WTC11 (cell line): ENCODE measurements around the gene COL4A2. TPM values are rescaled to one million over a fixed set of nuclear protein-coding genes. Genes with fewer than 3 reads are reported as not detected.

Experiments used
- ATAC-seq: fragments of 200-7000 bp; cut with Tn5 transposase; 2 replicates; pipeline ENCODE4 v1.10.0; 2021; ENCODE audit warnings: mild to moderate bottlenecking, moderate library complexity
- CTCF ChIA-PET: fragments of 300-600 bp; sonication (Branson Sonifier 250); formaldehyde crosslinking; loops from one replicate; lab custom pipeline; 2021; ENCODE audit warnings: antibody characterized with exemption; lab: Charles Lee
- POLR2A ChIA-PET: fragments of 350-600 bp; sonication (Branson Sonifier 250); formaldehyde crosslinking; loops from one replicate; lab custom pipeline; 2021; ENCODE audit warnings: antibody characterized with exemption; lab: Charles Lee
- DNase-seq: peaks from one replicate; pipeline ENCODE4 v3.0.0; 2021; ENCODE audit warnings: low spot score
- H3K27ac Mint-ChIP-seq: 2 replicates; pipeline ENCODE4 v1.8.0; 2021; ENCODE audit warnings: mixed read lengths
- H3K27me3 Mint-ChIP-seq: 2 replicates; pipeline ENCODE4 v1.8.0; 2021; ENCODE audit warnings: low read depth, mild to moderate bottlenecking, moderate library complexity, mixed read lengths
- H3K36me3 Mint-ChIP-seq: 2 replicates; pipeline ENCODE4 v1.8.0; 2021; ENCODE audit warnings: mixed read lengths
- H3K4me1 Mint-ChIP-seq: 2 replicates; pipeline ENCODE4 v1.8.0; 2022; ENCODE audit warnings: mixed read lengths
- H3K4me3 Mint-ChIP-seq: 2 replicates; pipeline ENCODE4 v1.8.0; 2021; ENCODE audit warnings: mild to moderate bottlenecking, moderate library complexity, mixed read lengths
- H3K9me3 Mint-ChIP-seq: 2 replicates; pipeline ENCODE4 v1.8.0; 2021; ENCODE audit warnings: mixed read lengths
- ATF6 ChIP-seq: sonication (generic); formaldehyde crosslinking; IDR thresholded peaks from 2 replicates; pipeline ENCODE4 v1.8.1; 2023; ENCODE audit warnings: mild to moderate bottlenecking, missing genetic modification reagents
- FOXP4 ChIP-seq: sonication (generic); formaldehyde crosslinking; IDR thresholded peaks from 2 replicates; pipeline ENCODE4 v1.8.0; 2022; ENCODE audit warnings: mild to moderate bottlenecking, missing genetic modification reagents
- IRF1 ChIP-seq: sonication (generic); formaldehyde crosslinking; IDR thresholded peaks from 2 replicates; pipeline ENCODE4 v1.8.0; 2023; ENCODE audit warnings: missing genetic modification reagents
- JUN ChIP-seq: sonication (generic); formaldehyde crosslinking; IDR thresholded peaks from 2 replicates; pipeline ENCODE4 v1.8.0; 2023; ENCODE audit warnings: mild to moderate bottlenecking, missing genetic modification reagents
- NR1H2 ChIP-seq: sonication (generic); formaldehyde crosslinking; IDR thresholded peaks from 2 replicates; pipeline ENCODE4 v1.9.0; 2021; ENCODE audit warnings: mild to moderate bottlenecking, moderate library complexity, missing genetic modification reagents
- NR2C2 ChIP-seq: sonication (generic); formaldehyde crosslinking; IDR thresholded peaks from 2 replicates; pipeline ENCODE4 v1.8.0; 2022; ENCODE audit warnings: mild to moderate bottlenecking, missing genetic modification reagents
- RORB ChIP-seq: fragments of 250-450 bp; sonication (Bioruptor Pico); IDR thresholded peaks from 2 replicates; pipeline ENCODE4 v1.9.0; 2021; ENCODE audit warnings: mild to moderate bottlenecking
- SP1 ChIP-seq: sonication (generic); formaldehyde crosslinking; conservative IDR thresholded peaks from 2 replicates; pipeline ENCODE4 v1.8.1; 2022; ENCODE audit warnings: missing genetic modification reagents
- USF2 ChIP-seq: sonication (generic); formaldehyde crosslinking; IDR thresholded peaks from 2 replicates; pipeline ENCODE4 v1.8.1; 2023; ENCODE audit warnings: mild to moderate bottlenecking, missing genetic modification reagents, moderate library complexity
- ZNF138 ChIP-seq: sonication (generic); formaldehyde crosslinking; conservative IDR thresholded peaks from 2 replicates; pipeline ENCODE4 v1.8.1; 2022; ENCODE audit warnings: mild to moderate bottlenecking, moderate library complexity, missing genetic modification reagents
- ZNF317 ChIP-seq: sonication (generic); formaldehyde crosslinking; IDR thresholded peaks from 2 replicates; pipeline ENCODE4 v1.8.1; 2023; ENCODE audit warnings: low read depth, mild to moderate bottlenecking, moderate library complexity, missing genetic modification reagents, borderline replicate concordance
- ZNF671 ChIP-seq: fragments of 250-450 bp; sonication (Bioruptor Pico); IDR thresholded peaks from 2 replicates; pipeline ENCODE4 v1.8.0; 2021; ENCODE audit warnings: mild to moderate bottlenecking
- total RNA-seq: library from RNA; stranded (reverse); gene quantifications from 3 replicates; pipeline ENCODE4 v1.2.3, GENCODE V29; 2021
- TF ChIP-seq, protein P1 (sequence below): sonication (generic); formaldehyde crosslinking; IDR thresholded peaks from 2 replicates; pipeline ENCODE4 v1.8.0; 2023; ENCODE audit warnings: mild to moderate bottlenecking, missing genetic modification reagents
- TF ChIP-seq, protein P2 (sequence below): sonication (generic); formaldehyde crosslinking; conservative IDR thresholded peaks from 2 replicates; pipeline ENCODE4 v1.8.1; 2023; ENCODE audit warnings: mild to moderate bottlenecking, low read depth, missing genetic modification reagents, moderate library complexity
- TF ChIP-seq, protein P3 (sequence below): sonication (generic); formaldehyde crosslinking; IDR thresholded peaks from 2 replicates; pipeline ENCODE4 v1.8.1; 2022; ENCODE audit warnings: low read depth, mild to moderate bottlenecking, moderate library complexity, missing genetic modification reagents, borderline replicate concordance
- TF ChIP-seq, protein P4 (sequence below): fragments of 250-450 bp; sonication (Bioruptor Pico); IDR thresholded peaks from 2 replicates; pipeline ENCODE4 v2.1.2; 2022; ENCODE audit warnings: mild to moderate bottlenecking, moderate library complexity

The COL4A2 gene
- total RNA-seq, 1 experiment from 2014 or later, result 109 TPM

- TF ChIP-seq FOXP4 (CRISPR knock-in tag) (no peak), NR2C2 (CRISPR knock-in tag) (no peak), USF2 (no peak), ATF6 (CRISPR knock-in tag) (no peak), SP1 (CRISPR knock-in tag) (no peak), ZNF317 (no peak), RORB (CRISPR knock-in tag) (no peak), IRF1 (CRISPR knock-in tag) (no peak)
- TF ChIP-seq, protein P1, sequence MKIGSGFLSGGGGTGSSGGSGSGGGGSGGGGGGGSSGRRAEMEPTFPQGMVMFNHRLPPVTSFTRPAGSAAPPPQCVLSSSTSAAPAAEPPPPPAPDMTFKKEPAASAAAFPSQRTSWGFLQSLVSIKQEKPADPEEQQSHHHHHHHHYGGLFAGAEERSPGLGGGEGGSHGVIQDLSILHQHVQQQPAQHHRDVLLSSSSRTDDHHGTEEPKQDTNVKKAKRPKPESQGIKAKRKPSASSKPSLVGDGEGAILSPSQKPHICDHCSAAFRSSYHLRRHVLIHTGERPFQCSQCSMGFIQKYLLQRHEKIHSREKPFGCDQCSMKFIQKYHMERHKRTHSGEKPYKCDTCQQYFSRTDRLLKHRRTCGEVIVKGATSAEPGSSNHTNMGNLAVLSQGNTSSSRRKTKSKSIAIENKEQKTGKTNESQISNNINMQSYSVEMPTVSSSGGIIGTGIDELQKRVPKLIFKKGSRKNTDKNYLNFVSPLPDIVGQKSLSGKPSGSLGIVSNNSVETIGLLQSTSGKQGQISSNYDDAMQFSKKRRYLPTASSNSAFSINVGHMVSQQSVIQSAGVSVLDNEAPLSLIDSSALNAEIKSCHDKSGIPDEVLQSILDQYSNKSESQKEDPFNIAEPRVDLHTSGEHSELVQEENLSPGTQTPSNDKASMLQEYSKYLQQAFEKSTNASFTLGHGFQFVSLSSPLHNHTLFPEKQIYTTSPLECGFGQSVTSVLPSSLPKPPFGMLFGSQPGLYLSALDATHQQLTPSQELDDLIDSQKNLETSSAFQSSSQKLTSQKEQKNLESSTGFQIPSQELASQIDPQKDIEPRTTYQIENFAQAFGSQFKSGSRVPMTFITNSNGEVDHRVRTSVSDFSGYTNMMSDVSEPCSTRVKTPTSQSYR (CRISPR knock-in tag), result no peak
- TF ChIP-seq, protein P2, sequence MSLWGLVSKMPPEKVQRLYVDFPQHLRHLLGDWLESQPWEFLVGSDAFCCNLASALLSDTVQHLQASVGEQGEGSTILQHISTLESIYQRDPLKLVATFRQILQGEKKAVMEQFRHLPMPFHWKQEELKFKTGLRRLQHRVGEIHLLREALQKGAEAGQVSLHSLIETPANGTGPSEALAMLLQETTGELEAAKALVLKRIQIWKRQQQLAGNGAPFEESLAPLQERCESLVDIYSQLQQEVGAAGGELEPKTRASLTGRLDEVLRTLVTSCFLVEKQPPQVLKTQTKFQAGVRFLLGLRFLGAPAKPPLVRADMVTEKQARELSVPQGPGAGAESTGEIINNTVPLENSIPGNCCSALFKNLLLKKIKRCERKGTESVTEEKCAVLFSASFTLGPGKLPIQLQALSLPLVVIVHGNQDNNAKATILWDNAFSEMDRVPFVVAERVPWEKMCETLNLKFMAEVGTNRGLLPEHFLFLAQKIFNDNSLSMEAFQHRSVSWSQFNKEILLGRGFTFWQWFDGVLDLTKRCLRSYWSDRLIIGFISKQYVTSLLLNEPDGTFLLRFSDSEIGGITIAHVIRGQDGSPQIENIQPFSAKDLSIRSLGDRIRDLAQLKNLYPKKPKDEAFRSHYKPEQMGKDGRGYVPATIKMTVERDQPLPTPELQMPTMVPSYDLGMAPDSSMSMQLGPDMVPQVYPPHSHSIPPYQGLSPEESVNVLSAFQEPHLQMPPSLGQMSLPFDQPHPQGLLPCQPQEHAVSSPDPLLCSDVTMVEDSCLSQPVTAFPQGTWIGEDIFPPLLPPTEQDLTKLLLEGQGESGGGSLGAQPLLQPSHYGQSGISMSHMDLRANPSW (CRISPR knock-in tag), result no peak
- TF ChIP-seq, protein P3, sequence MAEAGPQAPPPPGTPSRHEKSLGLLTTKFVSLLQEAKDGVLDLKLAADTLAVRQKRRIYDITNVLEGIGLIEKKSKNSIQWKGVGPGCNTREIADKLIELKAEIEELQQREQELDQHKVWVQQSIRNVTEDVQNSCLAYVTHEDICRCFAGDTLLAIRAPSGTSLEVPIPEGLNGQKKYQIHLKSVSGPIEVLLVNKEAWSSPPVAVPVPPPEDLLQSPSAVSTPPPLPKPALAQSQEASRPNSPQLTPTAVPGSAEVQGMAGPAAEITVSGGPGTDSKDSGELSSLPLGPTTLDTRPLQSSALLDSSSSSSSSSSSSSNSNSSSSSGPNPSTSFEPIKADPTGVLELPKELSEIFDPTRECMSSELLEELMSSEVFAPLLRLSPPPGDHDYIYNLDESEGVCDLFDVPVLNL, result no peak
Measured at GRCh38 chr13:110316196-110316595, 9.1 kb downstream of the COL4A2 start (continued).

DNA sequence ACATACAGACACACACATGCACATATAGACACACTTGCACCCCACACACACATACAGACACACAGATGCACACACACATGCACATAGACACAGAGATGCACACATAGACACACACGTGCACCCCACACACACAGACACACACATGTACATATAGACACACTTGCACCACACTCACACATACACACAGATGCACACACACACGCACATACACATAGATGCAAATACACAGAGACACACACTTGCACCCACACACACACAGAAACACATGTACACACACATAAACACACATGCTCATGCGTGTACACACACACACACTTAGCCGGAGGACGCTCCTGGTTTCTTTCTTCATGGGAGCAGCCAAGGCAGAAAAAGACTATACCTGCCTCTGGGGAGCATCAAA, 10.0 kb downstream of the COL4A2 start:
- TF ChIP-seq JUN (CRISPR knock-in tag) (no peak), NR1H2 (CRISPR knock-in tag) (no peak), ZNF138 (CRISPR knock-in tag) (no peak), ZNF671 (CRISPR knock-in tag) (no peak), NR2C2 (CRISPR knock-in tag) (no peak)
- TF ChIP-seq, protein P4, sequence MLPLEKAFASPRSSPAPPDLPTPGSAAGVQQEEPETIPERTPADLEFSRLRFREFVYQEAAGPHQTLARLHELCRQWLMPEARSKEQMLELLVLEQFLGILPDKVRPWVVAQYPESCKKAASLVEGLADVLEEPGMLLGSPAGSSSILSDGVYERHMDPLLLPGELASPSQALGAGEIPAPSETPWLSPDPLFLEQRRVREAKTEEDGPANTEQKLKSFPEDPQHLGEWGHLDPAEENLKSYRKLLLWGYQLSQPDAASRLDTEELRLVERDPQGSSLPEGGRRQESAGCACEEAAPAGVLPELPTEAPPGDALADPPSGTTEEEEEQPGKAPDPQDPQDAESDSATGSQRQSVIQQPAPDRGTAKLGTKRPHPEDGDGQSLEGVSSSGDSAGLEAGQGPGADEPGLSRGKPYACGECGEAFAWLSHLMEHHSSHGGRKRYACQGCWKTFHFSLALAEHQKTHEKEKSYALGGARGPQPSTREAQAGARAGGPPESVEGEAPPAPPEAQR, result no peak
- Mint-ChIP-seq H3K4me3 (no peak overlapping the region), H3K36me3 (peaks cover 12% of the 10 kb centered on the region), H3K27me3 (no peaks in the 10 kb centered on the region), H3K27ac (peak overlapping the region; percentile 15), H3K9me3 (peaks cover 8% of the 10 kb centered on the region), H3K4me1 (peaks cover 17% of the 10 kb centered on the region)
- CTCF ChIA-PET, result no interaction called here
- ATAC-seq (no peak), DNase-seq (no peak)
- POLR2A ChIA-PET, result no interaction called here
